ENCODE measurements around the gene CAPN10.
"Not testable (repeated sequence)": the region's sequence is repeated elsewhere in the genome, so short reads cannot be mapped to it uniquely, and the experiment has no call there.

The CAPN10 gene

DNA sequence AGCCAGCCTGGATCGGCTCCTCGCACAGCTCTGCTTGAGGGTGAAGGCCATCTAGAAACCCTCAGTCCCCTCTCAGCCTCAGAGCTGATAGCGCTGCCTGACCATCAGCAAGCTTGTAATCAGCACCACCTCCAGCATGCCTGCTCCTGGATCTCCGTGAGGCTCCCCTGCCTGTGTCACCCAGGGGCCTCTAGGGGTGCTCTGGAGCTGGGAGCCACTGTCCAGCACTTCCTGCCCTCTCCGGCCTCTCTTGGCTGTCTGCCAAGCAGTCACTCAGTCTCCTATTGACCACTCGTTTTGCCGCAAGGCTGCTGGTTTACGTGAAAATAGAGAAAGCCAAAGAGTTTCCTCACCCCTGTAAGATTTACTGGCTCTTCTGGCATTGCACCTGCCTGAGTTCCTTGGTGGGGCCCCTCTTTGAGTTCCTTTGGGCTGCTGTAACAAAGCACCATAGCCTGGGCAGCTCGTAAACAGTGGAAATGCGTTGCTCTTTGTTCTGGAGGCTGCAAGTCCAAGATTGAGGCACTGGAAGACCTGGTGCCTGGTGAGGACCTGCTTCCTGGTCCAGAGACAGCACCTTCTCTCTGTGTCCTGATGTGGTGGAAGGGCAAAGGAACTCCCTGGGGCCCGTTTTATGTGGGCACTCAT is 17.9 kb downstream of the CAPN10 start:
- peak; percentile 5 for DNase-seq

GRCh38 chr2:240604939-240605716 is 18.6 kb downstream of the CAPN10 start:
- DNase-seq, result no peak

- DNase-seq, result no peak
Measured at GRCh38 chr2:240605867-240606743, 19.6 kb downstream of the CAPN10 start.

DNA sequence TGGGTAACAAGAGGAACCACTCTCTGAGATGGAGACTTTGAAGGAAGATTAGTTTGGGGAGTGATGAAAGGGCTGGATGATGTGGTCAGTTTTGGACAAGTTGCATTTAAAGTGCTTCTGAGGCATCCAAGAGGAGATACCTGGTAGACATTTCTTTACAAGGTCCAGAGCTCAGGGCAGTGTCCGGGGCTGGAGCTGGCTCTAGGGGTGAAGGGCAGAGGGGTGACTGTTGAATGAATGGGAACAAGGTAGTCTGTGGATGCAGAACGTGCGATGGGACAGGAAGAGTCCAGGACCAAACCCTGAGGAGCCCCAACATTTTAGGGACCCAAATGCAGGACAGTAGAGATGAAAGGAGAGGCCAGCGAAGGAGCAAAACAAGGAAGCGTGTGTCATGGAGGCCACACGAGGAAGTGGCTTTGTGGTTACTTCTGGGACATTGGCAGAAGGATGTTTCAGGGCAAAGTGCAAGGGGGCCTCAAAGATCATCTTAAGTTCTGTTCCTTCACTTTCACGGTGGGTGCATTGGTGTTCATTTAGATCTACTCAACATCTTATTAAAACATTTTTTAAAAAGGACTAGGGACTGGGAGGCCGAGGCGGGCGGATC is 25.2 kb downstream of the CAPN10 start:
- DNase-seq, result no peak

GRCh38 chr2:240613781-240614180 is 27.2 kb downstream of the CAPN10 start:
- no peak for DNase-seq

GRCh38 chr2:240614391-240614790 is 27.9 kb downstream of the CAPN10 start:
- DNase-seq, result no peak

DNA sequence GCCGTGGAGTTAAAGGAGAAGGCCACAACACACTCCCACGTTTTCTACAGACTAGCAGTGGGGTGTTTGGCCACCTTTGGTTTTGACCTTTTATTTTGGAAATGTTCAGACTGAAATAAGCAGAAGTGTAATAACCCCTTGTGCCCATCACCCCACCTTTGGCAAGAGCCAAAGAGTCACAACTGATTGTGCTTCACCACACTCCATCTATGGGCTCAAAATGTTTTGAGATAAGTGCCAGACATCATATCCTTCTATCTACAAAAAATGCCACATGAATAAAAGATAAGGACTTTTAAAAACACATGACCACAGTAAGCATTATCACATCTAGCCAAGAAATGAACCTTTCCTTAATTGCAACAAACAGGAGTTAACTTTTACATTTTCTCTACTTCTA is 28.9 kb downstream of the CAPN10 start:
- DNase-seq, result no peak

GRCh38 chr2:240615820-240616547 is 29.4 kb downstream of the CAPN10 start:
- no peak for DNase-seq

DNA sequence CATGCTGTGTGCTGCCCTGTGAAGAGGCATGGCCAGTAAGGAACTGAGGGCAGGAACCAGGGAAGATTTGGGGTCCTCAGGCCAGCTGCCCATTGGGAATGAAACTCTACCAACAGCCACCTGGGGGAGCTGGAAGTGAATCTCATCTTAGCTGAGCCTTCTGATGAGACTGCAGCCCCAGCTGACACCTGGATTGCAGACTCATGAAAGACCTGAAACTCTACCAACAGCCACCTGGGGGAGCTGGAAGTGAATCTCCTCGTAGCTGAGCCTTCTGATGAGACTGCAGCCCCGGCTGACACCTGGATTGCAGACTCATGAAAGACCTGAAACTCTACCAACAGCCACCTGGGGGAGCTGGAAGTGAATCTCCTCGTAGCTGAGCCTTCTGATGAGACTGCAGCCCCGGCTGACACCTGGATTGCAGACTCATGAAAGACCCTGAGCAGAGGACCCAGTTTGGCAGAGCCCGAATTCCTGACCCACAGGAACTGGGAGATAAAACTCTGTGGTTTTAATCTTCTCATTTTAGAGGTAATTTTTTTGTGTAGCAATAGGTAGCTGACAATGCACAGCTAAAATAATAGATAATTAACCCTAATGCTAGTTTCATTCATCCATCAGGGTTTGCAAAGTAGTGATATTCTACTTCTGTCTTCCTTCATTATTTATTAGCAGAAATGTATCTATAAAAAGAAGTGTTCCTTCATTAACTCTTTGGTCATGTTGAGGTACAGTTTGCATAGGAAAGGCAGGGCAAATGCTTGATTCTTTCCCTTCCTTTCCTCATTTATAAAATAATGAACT is 30.5 kb downstream of the CAPN10 start:
- DNase-seq, result not testable (repeated sequence)

DNA sequence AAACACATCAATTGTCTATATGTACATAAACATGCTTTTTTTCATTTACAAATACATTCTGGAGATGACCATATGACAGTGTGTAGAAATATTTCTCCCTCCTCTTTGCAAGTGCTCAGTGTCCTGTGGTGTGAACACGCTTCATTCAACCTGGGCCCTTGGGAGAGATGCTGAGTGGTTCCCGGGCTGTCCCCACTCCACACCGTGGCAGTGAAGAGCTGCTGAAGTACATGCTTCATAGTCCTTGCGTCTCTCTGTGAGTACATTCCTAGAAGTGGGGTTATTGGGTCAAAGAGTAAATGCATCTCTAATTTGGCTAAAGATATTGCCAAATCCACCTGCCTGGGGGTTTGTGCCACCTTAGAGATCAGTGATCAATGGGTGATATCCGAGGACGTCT is 32.2 kb downstream of the CAPN10 start:
- no peak for DNase-seq

DNA sequence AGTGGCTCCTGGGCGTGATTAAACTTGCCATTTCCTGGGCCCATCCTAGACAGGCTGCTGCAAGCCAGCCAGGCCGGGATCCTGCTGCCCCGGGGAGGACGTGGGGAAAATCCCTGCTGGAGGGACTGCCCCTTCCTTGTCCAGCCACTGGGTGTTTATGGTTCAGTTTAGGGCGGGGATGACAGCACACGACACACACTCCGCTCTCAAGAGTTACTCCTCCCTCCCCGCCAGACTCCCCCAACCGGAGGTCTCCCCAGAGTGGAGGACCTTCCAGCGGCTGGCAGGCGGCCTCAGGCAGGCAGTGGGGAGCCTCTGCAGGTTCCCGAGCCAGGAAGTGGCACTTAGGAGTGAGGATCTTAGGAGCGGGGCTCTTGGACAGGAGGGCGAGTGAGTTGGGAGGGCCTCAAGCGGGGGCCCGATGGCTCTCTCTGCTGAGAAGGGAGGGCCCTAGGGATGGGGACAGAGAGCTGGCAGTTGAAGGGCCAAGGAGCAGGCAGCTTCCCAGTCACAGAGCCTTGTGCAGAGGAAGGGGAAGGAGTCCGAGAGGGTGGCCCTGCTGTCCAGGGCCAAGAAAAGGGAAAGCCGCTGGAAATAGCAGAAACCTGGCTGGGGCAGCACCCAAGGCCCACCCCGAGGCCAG is 33.1 kb downstream of the CAPN10 start:
- DNase-seq, result no peak

DNA sequence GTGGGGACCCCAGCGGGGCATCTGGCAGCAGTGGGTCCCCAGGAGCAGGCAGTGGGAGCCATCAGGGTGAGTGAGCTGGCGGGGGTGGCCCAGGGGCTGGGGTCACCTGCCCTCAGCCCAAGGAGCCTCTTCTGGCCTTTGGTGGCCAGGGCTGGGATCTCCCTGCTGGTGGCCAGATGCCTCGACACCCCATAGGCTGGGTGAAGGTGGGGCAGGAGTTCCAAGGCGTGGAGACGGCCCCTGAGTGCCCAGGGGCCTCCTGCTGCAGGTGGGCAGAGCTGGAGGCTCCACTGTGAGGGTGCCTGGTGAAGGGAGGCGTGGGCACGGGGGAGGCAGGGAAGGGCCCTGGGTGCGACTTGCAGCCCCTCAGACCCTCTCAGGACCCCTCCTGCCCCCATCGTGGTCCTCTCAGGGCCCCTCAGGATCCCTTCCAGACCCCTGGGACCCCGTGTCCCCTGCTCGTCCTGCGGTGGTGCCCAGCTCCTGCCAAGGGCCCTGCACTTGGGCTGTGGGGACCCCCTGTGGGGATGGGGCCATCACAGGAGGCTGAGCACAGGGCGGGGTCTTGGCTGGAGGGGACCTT is 33.7 kb downstream of the CAPN10 start:
- DNase-seq, result no peak

- no peak for DNase-seq
Measured at GRCh38 chr2:240620859-240621258, 34.3 kb downstream of the CAPN10 start.

DNA sequence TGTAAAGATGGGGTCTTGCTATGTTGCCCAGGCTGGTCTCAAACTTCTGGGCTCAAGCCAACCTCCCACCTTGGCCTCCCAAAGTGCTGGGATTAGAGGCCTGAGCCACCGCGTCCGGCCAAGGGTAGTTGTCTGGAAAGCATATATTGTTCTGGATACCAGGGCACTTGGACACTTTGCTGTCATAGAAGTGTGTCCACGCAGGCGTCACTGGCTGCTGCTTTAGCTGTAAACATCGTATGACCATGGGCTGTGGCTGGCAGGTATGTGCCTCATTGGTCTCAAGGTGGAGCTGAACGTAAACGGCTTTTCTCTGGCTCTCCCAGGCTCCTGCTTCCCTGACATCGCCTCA is 35.5 kb downstream of the CAPN10 start:
- peak; percentile 12 for DNase-seq

DNA sequence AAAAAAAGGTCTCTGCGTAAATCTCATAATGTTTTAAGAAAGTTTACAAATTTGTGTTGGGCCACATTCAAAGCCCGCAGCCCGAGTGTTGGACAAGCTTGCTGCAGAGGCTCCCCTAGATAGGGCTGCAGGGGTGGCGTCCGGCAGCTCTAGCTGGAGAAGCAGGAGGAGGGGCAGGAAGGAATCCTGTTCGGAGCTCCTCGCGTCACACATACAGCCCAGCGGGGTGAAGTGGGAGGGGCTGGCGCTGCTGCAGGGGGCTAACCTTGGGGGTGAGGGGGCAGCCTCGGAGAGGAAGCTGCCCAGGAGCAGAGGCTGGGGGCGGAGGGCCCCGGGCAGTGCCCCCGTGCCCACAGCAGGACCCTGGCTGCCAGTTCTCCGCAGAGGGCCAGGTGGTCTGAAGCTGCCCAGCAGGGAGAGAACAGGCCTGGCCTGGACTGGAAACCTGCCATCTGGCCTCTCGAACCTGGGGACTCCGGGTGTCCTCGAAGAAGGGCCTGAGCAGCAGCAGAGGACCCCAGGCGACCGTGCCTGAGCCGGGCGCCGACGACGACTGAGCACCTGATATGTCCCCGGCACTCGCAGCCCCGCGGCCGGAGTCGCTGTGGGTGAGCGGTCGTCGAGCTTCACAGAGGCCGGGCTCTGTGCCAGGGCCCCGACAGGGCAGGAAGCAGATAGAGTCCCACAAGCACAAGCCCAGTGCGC is 36.1 kb downstream of the CAPN10 start:
- DNase-seq, result peak; percentile 66

GRCh38 chr2:240623531-240624010 is 37.0 kb downstream of the CAPN10 start:
- peak; percentile 13 for DNase-seq

GRCh38 chr2:240624011-240624949 is 37.7 kb downstream of the CAPN10 start:
- peak; percentile 20 for DNase-seq

- DNase-seq, result peak; percentile 88
Measured at GRCh38 chr2:240624950-240625621, 38.6 kb downstream of the CAPN10 start, which contains the start of gene GPR35. Gene GPR35, plus strand, starts transcription at chr2:240625480. Its CDS starts 4,473 bp downstream, at chr2:240629953.

Data from stimulated activated CD4-positive, alpha-beta T cell treated with anti-CD3 and anti-CD28 coated beads, Interleukin-15, amount 100 ng/mL, for 24 hours (primary cell).